Islet precursor cell (in vitro differentiated cells): ENCODE measurements around the gene CNOT4.
"Not testable (repeated sequence)": the region's sequence is repeated elsewhere in the genome, so short reads cannot be mapped to it uniquely, and the experiment has no call there.

Experiments
- DNase-seq: peaks from one replicate; pipeline ENCODE4 v3.0.0-alpha.2; 2018

CNOT4 gene

GRCh38 chr7:135447748-135448147, 62.2 kb downstream of the CNOT4 start:
- no peak for DNase-seq

GRCh38 chr7:135445690-135446089, 64.2 kb downstream of the CNOT4 start:
- no peak for DNase-seq

GRCh38 chr7:135445266-135445665, 64.6 kb downstream of the CNOT4 start:
- DNase-seq = not testable (repeated sequence)

DNA sequence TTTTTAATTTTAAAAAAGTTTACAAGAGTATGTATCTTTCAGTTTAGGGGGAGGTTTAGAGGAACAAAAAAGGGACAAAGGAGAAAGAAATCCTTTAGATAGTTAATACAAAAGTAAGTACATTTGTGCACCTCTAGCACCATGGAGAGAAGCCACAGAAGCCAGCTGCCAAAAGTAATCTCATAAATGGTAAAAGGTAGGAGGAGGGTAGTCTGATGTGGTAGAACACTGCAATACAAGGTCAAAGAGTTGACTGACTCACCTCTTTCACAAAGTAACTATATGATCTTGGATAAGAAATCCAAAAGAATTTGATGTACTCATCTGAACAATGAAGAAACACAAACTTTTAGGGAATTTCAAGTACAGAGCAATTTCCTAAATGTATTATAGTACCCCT, 68.1 kb downstream of the CNOT4 start:
- DNase-seq = no peak

- no peak for DNase-seq
Measured at GRCh38 chr7:135434047-135434446, 75.9 kb downstream of the CNOT4 start.

DNA sequence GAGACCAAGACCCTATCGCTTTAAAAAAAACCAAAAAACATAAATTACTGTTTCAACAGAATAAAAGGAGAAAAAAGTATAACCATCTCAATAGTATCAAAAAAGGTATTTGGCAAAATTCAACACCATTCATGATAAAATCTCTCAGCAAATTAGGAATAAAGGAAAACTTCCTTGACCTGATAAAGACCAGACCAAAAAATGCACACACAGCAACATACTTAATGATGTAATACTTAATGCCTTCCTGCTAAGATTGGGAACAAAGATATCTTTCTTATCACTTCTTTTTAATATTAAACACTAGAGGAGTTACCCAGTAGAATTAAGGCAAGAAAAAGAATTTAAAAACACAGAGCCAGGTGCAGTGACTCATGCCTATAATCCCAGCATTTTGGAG, 79.3 kb downstream of the CNOT4 start:
- DNase-seq = no peak

DNA sequence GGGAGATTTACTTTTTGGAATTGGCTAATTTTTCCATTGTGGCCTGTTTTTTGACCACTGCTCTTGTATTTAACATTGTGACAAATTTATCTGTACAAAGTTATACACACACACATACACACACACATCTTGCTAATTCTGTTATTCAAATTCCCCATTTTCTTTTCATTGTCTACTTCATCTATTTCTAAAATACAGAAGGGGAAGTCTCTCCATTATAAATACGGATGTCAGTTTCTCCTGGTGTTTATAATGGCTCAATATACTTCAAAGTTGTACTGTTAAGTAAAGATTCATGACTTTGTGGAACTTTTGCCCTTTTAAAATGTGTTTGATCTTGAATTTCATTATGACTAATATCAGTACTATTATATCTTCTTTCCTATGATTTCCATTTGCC, 81.0 kb downstream of the CNOT4 start:
- no peak for DNase-seq

- no peak for DNase-seq
Measured at GRCh38 chr7:135428011-135428410, 81.9 kb downstream of the CNOT4 start.

DNA sequence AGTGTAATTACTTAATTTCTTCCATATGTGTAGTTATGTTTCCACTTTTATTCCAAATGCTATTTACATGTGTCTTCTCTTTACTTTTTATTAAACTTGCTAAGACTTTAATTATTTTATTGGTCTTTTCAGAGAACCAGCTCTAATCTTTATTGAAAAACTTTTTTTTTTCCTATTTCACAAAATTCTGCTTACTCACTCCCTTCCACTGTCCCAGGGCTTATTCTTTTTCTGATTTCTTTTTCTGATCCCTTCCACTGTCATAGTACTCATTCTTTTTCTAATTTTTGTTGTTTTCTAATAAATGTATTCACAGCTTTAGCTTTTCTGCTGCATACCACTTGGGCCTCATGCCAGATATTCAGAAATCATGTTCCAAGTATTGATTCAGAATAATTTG, 82.7 kb downstream of the CNOT4 start:
- DNase-seq = no peak

DNA sequence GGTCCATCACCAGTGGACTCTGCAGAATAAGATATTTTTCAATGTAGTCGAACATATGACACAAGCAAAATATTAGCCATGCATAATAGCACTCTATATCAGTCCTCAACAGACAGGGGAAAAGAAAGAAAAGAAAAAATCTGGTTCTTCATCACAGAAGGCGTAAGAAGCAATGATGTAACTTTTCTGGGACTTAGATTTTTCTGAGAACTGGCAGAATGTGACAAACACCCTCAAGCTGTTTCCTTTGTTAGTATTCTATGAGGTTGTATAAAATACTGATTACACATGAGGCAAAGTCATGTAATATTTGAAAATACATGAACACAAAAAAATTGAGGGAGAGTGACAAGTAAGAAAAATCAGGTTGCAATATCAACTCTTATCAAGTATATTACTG, 84.9 kb downstream of the CNOT4 start:
- DNase-seq = no peak

- DNase-seq = no peak
Measured at GRCh38 chr7:135420786-135421185, 89.1 kb downstream of the CNOT4 start.

DNA sequence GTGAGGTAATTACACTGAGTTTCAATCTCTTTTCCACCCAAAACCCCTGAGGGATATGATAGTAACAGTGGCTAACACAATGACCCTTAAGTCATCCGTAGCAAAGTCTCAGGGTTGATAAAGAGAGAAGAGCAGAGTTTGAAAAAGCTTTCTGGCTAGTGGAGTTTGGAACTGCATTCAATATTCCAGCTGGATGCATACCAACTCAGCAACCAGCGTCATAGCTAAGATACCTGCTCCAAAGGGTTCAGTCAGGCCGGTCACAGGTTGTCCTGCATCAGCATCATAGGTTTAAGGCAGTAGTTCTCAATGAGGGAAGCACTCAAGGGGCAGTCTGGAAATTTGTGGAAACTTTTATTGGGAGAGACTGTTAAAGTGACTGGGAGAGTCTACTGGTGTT, 93.5 kb downstream of the CNOT4 start:
- no peak for DNase-seq

DNA sequence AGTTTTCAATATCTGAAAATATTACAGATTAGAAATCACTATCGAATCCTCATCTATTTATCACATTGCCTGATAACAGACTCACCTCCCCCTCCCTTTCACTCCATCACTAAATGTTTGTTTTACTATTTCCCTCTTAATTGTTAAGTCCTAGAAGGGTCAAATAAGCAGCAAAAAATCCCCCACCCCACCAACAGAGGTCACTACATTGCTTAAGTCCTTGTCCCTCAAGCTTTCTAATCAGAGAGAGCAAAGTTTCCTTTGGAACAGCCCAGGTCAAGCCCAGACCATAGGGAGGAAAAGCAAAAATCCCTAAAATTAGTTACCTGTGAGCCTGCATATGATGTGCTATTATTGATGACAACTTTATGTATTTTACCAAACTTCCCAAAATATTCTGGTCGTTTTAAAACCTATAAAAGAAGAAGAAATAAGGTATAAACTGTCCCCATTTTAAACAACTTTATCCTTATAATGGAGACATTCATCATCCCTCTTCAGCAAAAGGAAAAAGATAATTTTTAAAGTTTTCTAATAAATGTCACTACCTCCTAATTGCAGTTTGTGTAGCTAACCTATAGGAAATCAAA, 95.0 kb downstream of the CNOT4 start:
- peak; percentile 76 for DNase-seq

DNA sequence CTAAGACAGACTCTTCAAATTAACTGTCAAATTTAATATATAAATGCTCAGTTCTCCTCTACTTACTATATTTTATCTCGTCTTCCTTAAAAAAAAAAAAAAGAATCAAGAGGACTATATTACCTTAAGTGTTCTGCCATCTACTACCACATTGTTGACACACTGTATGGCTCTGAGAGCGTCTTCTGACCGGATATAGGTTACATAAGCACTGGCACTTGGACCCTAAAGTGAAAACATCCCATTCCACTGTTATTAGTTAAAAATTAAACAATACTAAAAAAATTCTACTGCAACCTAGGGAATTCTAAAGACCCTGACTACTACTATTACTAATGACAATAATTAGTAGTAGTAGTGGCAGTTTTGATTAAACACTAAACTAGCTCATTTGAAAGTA, 95.7 kb downstream of the CNOT4 start:
- DNase-seq = no peak

DNA sequence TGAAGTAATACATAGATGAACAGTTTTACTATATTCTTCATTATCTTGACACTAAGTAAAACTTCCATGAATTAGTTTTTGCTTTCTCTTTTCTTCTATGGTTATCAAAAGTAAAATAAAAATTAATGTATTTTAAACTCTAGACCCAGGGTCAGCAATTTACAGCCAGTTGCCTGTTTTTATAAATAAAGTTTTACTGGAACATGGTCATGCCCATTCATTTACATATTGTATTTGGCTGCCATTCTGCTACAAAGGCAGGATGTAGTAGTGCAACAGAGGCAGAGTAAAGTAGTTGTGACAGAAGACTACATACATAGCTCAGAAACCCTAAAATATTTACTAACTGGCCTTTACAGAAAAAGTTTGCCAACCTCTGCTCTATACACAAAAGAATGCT, 98.8 kb downstream of the CNOT4 start:
- no peak for DNase-seq

DNA sequence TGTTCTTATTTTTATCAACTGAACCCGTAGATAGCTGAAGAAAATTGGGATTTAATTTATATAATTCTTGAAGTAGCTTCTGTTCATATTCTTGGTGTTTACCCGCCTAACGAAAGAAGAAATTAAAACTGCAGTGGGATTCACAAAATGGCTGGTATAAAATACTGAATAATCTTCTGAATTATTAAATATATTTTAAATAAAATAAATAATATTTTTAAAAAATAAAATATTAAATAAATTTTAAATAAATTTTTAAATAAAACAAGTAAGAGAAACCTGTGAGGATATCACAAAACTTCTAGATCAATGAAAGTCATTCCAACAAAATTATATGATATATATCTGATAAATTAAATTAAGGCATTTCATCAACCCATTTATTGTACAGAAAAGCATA, 99.4 kb downstream of the CNOT4 start:
- DNase-seq = no peak

DNA sequence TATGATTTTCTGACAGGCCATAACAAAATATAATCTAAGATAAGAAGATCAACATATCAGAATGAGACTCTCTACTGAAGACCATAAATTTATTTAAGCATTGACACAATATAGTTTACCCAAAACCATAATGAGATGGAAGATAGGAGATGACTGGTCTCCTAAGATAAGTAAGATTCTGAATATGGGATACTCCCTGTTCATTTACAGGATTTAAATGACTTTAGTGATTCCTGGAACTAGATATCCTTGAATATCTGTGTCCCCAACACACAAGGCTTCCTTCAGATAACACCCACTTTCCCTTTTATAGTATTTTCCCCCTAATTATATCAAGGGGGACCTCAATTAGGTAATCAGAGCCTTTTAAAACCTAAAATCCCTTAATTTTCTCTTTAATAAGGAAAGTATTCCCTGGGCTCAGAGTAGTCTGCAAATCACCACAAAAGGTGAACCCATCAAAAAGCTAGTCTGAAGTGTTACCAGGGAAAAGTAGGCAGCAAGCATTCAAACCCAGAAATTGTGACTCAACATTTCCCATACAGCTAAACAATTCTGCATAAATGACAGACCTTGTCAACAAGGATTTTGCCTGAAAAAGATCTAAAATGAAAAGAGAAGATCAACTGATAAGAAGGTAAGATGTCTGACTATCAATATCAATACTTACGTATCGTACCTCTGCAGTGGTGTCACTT, 99.9 kb downstream of the CNOT4 start:
- no peak for DNase-seq

- DNase-seq = no peak
Measured at GRCh38 chr7:135407884-135408283, 102.0 kb downstream of the CNOT4 start.

GRCh38 chr7:135406918-135407317, 103.0 kb downstream of the CNOT4 start:
- DNase-seq = no peak

- no peak for DNase-seq
Measured at GRCh38 chr7:135405969-135406368, 103.9 kb downstream of the CNOT4 start.

DNA sequence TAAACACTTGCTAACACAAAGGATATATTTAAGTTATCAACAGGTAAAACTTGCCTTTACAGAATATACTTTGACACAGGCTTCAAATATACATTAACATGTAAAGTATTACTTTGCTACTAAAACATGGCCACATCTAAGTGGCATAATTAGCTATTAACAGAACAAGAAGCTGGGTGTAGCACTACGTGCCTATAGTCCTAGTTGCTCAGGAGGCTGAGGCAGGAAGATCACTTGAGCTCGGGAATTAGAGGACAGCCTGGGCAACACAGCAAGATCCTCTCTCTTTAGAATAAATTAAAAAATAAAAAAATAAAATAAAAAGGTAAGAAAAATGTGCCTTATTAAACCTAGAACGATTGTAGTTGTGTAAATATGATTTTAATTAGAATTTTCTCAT, 106.6 kb downstream of the CNOT4 start:
- DNase-seq = no peak

- DNase-seq = no peak
Measured at GRCh38 chr7:135397689-135398088, 112.2 kb downstream of the CNOT4 start.

- DNase-seq = no peak
Measured at GRCh38 chr7:135392701-135393100, 117.2 kb downstream of the CNOT4 start.

DNA sequence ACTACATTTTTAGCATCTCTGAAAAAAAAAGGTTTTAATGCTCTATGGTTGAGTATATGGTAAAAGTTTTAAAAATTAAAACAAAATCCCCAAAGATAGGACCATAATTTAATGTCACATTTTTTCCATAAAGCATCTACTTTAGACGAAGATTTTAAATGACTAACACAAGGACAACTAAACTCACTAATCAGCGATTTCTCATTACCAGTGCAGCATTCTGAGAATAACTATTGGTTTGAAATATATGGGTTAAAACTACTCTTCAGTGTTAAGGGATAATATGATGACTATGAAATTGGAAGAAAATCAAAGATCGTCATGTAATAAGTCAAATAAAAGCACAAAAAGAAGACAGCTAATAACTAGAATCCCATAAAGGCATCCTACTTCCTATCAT, 118.4 kb downstream of the CNOT4 start:
- no peak for DNase-seq

DNA sequence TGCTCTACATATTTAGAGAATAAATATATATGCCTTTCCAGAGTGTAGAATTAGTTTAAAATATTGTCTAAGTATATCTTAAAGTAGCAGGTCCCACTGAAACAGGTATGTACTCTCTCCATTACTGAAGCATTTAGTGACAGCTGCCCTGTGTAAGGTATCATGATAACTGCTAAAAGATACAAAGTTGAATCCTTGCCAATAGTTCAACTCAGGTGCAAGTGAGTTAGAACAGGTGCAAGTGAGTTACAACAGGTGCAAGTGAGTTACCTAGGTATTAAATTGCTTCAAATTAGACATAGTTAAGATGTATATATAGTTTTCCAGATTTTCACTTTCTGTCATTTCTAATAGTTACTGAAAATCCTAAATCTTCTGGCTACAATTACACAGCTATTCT, 119.1 kb downstream of the CNOT4 start:
- no peak for DNase-seq
